NT2/D1 (cell line): ENCODE data around the gene DNAJB7.

Experiments used
- SUZ12 ChIP-seq: IDR thresholded peaks from 2 replicates; pipeline ENCODE4 v1.6.1; 2011; ENCODE audit not compliant: insufficient read length, insufficient read depth; ENCODE audit errors: extremely low read depth
- ZNF274 ChIP-seq: IDR thresholded peaks from 2 replicates; pipeline ENCODE4 v1.6.1; 2011; ENCODE audit warnings: mild to moderate bottlenecking, low read depth, low read length

- no peak for TF ChIP-seq ZNF274
- TF ChIP-seq SUZ12: no peak
Observed at GRCh38 chr22:40878922-40879321, 17.0 kb upstream of the DNAJB7 start.
